SK-N-SH (cell line): ENCODE results near the gene DBNL.

ENCODE experiments used
- CHD2 ChIP-seq: fragments of 150-350 bp; IDR thresholded peaks from 2 replicates; pipeline ENCODE4 v1.6.1; 2018; ENCODE audit warnings: low read length; ENCODE audit not compliant: partially characterized antibody
- FOSL2 ChIP-seq: IDR thresholded peaks from 2 replicates; pipeline ENCODE4 v1.4.0; 2012; ENCODE audit warnings: low read depth, mild to moderate bottlenecking, moderate library complexity, borderline replicate concordance
- JUND ChIP-seq: IDR thresholded peaks from 2 replicates; pipeline ENCODE4 v1.4.0; 2012
- TAF1 ChIP-seq: IDR thresholded peaks from 2 replicates; pipeline ENCODE4 v1.6.1; 2012; ENCODE audit warnings: low read depth, mild to moderate bottlenecking, low read length, moderate library complexity, borderline replicate concordance
- TF ChIP-seq, protein P1 (sequence below): fragments of 200-600 bp; sonication (generic); IDR thresholded peaks from 2 replicates; pipeline ENCODE4 v1.6.1; 2017; ENCODE audit warnings: antibody characterized with exemption, mild to moderate bottlenecking, moderate library complexity
- TF ChIP-seq, protein P2 (sequence below): fragments of 150-350 bp; IDR thresholded peaks from 2 replicates; pipeline ENCODE4 v1.6.1; 2016; ENCODE audit warnings: mild to moderate bottlenecking, low read depth, low read length
- TF ChIP-seq, protein P3 (sequence below): IDR thresholded peaks from 2 replicates; pipeline ENCODE4; 2012

DNA sequence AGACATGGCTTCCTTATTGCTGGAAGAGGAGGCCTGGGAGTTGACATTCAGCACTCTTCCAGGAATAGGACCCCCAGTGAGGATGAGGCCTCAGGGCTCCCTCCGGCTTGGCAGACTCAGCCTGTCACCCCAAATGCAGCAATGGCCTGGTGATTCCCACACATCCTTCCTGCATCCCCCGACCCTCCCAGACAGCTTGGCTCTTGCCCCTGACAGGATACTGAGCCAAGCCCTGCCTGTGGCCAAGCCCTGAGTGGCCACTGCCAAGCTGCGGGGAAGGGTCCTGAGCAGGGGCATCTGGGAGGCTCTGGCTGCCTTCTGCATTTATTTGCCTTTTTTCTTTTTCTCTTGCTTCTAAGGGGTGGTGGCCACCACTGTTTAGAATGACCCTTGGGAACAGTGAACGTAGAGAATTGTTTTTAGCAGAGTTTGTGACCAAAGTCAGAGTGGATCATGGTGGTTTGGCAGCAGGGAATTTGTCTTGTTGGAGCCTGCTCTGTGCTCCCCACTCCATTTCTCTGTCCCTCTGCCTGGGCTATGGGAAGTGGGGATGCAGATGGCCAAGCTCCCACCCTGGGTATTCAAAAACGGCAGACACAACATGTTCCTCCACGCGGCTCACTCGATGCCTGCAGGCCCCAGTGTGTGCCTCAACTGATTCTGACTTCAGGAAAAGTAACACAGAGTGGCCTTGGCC is 16.6 kb downstream of the DBNL start:
- TF ChIP-seq, protein P1, sequence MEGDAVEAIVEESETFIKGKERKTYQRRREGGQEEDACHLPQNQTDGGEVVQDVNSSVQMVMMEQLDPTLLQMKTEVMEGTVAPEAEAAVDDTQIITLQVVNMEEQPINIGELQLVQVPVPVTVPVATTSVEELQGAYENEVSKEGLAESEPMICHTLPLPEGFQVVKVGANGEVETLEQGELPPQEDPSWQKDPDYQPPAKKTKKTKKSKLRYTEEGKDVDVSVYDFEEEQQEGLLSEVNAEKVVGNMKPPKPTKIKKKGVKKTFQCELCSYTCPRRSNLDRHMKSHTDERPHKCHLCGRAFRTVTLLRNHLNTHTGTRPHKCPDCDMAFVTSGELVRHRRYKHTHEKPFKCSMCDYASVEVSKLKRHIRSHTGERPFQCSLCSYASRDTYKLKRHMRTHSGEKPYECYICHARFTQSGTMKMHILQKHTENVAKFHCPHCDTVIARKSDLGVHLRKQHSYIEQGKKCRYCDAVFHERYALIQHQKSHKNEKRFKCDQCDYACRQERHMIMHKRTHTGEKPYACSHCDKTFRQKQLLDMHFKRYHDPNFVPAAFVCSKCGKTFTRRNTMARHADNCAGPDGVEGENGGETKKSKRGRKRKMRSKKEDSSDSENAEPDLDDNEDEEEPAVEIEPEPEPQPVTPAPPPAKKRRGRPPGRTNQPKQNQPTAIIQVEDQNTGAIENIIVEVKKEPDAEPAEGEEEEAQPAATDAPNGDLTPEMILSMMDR, result no peak
- no peak for TF ChIP-seq JUND
- TF ChIP-seq, protein P2, sequence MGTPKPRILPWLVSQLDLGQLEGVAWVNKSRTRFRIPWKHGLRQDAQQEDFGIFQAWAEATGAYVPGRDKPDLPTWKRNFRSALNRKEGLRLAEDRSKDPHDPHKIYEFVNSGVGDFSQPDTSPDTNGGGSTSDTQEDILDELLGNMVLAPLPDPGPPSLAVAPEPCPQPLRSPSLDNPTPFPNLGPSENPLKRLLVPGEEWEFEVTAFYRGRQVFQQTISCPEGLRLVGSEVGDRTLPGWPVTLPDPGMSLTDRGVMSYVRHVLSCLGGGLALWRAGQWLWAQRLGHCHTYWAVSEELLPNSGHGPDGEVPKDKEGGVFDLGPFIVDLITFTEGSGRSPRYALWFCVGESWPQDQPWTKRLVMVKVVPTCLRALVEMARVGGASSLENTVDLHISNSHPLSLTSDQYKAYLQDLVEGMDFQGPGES, result no peak
- no peak for TF ChIP-seq CHD2
- TF ChIP-seq, protein P3, sequence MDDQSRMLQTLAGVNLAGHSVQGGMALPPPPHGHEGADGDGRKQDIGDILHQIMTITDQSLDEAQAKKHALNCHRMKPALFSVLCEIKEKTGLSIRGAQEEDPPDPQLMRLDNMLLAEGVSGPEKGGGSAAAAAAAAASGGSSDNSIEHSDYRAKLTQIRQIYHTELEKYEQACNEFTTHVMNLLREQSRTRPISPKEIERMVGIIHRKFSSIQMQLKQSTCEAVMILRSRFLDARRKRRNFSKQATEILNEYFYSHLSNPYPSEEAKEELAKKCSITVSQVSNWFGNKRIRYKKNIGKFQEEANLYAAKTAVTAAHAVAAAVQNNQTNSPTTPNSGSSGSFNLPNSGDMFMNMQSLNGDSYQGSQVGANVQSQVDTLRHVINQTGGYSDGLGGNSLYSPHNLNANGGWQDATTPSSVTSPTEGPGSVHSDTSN, result no peak
- TF ChIP-seq FOSL2, result no peak
- no peak for TF ChIP-seq TAF1
